Bronchial epithelial cell (primary cell): ENCODE results near the gene ACADS. TPM values are rescaled to one million over a fixed set of nuclear protein-coding genes. Genes with fewer than 3 reads are reported as not detected.

ENCODE experiments used
- DNase-seq: peaks from one replicate; pipeline ENCODE4 v3.0.0-alpha.2; 2010; ENCODE audit warnings: low read depth
- FAIRE-seq: peaks from 2 replicates; lab custom pipeline; 2011; peaks lifted over from hg19 to GRCh38; lab: Jason Lieb, UNC
- H3K27me3 ChIP-seq: 2 replicates; pipeline ENCODE4 v1.5.1; 2011; ENCODE audit warnings: low read length; ENCODE audit not compliant: control insufficient read depth, insufficient read depth
- H3K36me3 ChIP-seq: 2 replicates; pipeline ENCODE4 v1.5.1; 2011; ENCODE audit warnings: low read length; ENCODE audit not compliant: control insufficient read depth, insufficient read depth
- H3K4me3 ChIP-seq: 2 replicates; pipeline ENCODE4 v1.5.1; 2011; ENCODE audit warnings: mild to moderate bottlenecking, low read depth, low read length, control low read depth
- total RNA-seq: library from RNA; depleted of rRNA; stranded (reverse); fragments of >200 nt; gene quantifications from 2 replicates; pipeline ENCODE4 v1.2.1, GENCODE V29; 2014
- TF ChIP-seq, protein P1 (sequence below): IDR thresholded peaks from 2 replicates; pipeline ENCODE4 v1.5.1; 2011; ENCODE audit warnings: mild to moderate bottlenecking, moderate library complexity, low read length, control low read depth, inconsistent platforms; ENCODE audit not compliant: insufficient read depth, severe bottlenecking

Gene ACADS
- total RNA-seq, 1 donor from 2014 or later = 7.4 TPM

GRCh38 chr12:120744922-120745493 is 19.4 kb downstream of the ACADS start:
- H3K4me3 ChIP-seq = no peak overlapping the region
- H3K27me3 ChIP-seq = no peaks in the 10 kb centered on the region
- H3K36me3 ChIP-seq = no peaks in the 10 kb centered on the region
- FAIRE-seq (no peak), DNase-seq (no peak)
- TF ChIP-seq, protein P1, sequence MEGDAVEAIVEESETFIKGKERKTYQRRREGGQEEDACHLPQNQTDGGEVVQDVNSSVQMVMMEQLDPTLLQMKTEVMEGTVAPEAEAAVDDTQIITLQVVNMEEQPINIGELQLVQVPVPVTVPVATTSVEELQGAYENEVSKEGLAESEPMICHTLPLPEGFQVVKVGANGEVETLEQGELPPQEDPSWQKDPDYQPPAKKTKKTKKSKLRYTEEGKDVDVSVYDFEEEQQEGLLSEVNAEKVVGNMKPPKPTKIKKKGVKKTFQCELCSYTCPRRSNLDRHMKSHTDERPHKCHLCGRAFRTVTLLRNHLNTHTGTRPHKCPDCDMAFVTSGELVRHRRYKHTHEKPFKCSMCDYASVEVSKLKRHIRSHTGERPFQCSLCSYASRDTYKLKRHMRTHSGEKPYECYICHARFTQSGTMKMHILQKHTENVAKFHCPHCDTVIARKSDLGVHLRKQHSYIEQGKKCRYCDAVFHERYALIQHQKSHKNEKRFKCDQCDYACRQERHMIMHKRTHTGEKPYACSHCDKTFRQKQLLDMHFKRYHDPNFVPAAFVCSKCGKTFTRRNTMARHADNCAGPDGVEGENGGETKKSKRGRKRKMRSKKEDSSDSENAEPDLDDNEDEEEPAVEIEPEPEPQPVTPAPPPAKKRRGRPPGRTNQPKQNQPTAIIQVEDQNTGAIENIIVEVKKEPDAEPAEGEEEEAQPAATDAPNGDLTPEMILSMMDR = no peak

GRCh38 chr12:120748242-120748641 is 22.6 kb downstream of the ACADS start:
- Histone ChIP-seq H3K36me3 (no peaks in the 10 kb centered on the region), H3K27me3 (no peaks in the 10 kb centered on the region), H3K4me3 (no peak overlapping the region)
- TF ChIP-seq, protein P1 = no peak
- DNase-seq (no peak), FAIRE-seq (no peak)

DNA sequence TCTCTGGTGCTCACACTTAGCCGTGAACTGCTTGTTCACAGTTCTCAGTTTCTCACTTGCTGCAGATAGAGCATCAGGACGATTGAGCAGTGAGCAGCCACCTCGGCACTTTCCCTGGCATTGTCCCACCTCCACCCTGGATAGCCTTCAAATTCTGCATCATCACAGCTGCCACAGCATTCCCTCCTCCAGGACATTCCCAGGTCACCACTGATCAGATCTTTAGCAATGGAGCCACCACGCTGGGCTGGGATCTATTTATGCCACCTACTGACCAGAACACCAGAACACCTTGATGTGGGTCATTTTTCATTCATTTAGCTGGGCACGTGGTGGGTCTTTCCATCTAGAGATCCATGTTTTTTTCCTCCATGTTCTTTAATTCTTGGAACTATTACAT is 23.6 kb downstream of the ACADS start:
- no peak overlapping the region for H3K4me3 ChIP-seq
- no peak for FAIRE-seq
- no peaks in the 10 kb centered on the region for H3K27me3 ChIP-seq
- no peaks in the 10 kb centered on the region for H3K36me3 ChIP-seq
- TF ChIP-seq, protein P1 = no peak
- DNase-seq = no peak

GRCh38 chr12:120750806-120751205 is 25.2 kb downstream of the ACADS start:
- no peak overlapping the region for H3K4me3 ChIP-seq
- no peaks in the 10 kb centered on the region for H3K36me3 ChIP-seq
- TF ChIP-seq, protein P1 = no peak
- no peaks in the 10 kb centered on the region for H3K27me3 ChIP-seq
- DNase-seq = no peak
- no peak for FAIRE-seq

DNA sequence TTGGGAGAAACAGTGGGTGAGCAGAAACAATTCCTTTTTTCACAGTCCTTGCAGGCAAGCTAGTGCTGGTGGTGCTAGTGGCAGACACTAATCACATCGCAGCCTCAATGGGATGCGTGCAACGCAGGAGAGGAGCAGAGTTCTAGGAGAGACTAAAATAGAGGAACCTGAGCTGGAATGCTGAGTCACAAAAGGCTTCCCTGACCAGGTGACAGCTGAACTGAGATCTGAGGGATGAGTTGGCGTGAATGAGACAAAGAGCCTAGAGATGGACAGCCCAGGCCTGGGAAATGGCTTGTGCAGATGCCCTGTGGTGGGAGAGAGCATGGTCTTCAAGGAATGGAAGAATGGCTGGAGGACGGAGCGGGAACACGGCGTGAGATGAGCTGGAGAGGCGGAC is 25.8 kb downstream of the ACADS start:
- TF ChIP-seq, protein P1 = no peak
- FAIRE-seq (peak; percentile 90), DNase-seq (no peak)
- Histone ChIP-seq H3K36me3 (no peaks in the 10 kb centered on the region), H3K27me3 (no peaks in the 10 kb centered on the region), H3K4me3 (no peak overlapping the region)

GRCh38 chr12:120754792-120755191 is 29.2 kb downstream of the ACADS start:
- Histone ChIP-seq H3K36me3 (no peaks in the 10 kb centered on the region), H3K27me3 (no peaks in the 10 kb centered on the region), H3K4me3 (no peak overlapping the region)
- TF ChIP-seq, protein P1 = no peak
- FAIRE-seq = no peak
- DNase-seq = no peak
